ENCODE data around the gene PRR29. TPM values are rescaled to one million over a fixed set of nuclear protein-coding genes. Genes with fewer than 3 reads are reported as not detected.

PRR29 gene
- total and polyA plus RNA-seq, 8 donors, result 0.08 to 0.92 (median 0.50) TPM; not detected in 5

DNA sequence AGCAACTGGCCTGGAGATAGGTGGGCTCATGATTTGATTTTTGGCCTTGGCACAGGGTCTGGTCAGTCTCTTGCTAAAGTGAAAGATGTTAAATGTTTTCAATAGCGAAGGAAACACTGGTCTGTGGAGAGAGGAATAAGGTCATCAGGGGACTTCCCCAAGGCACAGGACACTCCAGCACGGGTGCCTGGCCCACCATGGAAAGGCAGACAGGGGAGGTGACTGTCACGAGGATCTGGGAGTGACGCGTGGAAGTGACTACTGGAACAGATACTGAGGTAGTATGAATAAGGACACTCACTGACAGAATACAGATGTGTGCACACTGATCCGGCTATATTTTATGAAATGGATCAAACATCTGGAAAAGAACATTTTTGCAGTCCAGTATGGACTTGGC lies 39.0 kb downstream of the PRR29 start:
- Histone ChIP-seq H3K4me1 (peaks cover 0 to 18% (median 8%) of the 10 kb centered on the region in 4 donors), H3K27ac (no peak overlapping the region), H3K27me3 (no peaks in the 10 kb centered on the region), H3K9me3 (no peaks in the 10 kb centered on the region), H3K36me3 (peaks cover 14 to 46% (median 38%) of the 10 kb centered on the region in 4 donors), H3K4me3 (no peak overlapping the region)
- 81 to 92% (median 87%) methylated on average over 6 of the region's 6 CpGs for WGBS, 5 donors
- TF ChIP-seq EP300 (IDR thresholded peaks at IDR 0.05), result no peak
- no peak for TF ChIP-seq POLR2A (IDR thresholded peaks at IDR 0.05)
- TF ChIP-seq, protein P1, sequence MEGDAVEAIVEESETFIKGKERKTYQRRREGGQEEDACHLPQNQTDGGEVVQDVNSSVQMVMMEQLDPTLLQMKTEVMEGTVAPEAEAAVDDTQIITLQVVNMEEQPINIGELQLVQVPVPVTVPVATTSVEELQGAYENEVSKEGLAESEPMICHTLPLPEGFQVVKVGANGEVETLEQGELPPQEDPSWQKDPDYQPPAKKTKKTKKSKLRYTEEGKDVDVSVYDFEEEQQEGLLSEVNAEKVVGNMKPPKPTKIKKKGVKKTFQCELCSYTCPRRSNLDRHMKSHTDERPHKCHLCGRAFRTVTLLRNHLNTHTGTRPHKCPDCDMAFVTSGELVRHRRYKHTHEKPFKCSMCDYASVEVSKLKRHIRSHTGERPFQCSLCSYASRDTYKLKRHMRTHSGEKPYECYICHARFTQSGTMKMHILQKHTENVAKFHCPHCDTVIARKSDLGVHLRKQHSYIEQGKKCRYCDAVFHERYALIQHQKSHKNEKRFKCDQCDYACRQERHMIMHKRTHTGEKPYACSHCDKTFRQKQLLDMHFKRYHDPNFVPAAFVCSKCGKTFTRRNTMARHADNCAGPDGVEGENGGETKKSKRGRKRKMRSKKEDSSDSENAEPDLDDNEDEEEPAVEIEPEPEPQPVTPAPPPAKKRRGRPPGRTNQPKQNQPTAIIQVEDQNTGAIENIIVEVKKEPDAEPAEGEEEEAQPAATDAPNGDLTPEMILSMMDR (IDR thresholded peaks at IDR 0.05), result no peak
- no peak for TF ChIP-seq POLR2AphosphoS5 (IDR thresholded peaks at IDR 0.05)
- no peak for DNase-seq
- intact Hi-C loops (cut with DNase I; ENCODE audit: low total_unique reads), result no loop called here

DNA sequence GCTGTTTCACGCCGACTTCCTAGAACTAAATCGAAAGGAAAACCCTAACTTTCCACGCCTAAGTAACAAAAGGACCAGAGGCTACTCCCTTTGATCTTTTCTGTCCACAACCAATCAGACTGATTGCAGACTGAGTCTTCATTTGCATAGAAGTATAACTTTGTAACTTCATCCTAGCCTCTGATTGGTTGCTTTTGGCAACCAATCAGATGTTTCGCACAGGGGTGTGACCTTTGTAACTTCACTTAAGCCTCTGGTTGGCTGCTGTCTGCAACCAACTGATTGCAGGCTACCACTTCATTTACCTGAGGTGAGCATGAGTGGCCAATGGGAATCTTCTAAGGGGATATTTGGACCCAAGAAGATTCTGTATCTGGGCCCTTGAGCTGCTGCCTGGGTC lies 39.7 kb downstream of the PRR29 start:
- no peak overlapping the region for H3K27ac ChIP-seq
- H3K27me3 ChIP-seq, result no peaks in the 10 kb centered on the region
- no peak for TF ChIP-seq EP300 (IDR thresholded peaks at IDR 0.05)
- no peak for TF ChIP-seq POLR2AphosphoS5 (IDR thresholded peaks at IDR 0.05)
- TF ChIP-seq POLR2A (IDR thresholded peaks at IDR 0.05), result no peak
- TF ChIP-seq, protein P1 (IDR thresholded peaks at IDR 0.05), result no peak
- no peak overlapping the region for H3K4me3 ChIP-seq
- H3K9me3 ChIP-seq, result no peaks in the 10 kb centered on the region
- no peak for DNase-seq
- peaks cover 0 to 18% (median 8%) of the 10 kb centered on the region in 4 donors for H3K4me1 ChIP-seq
- 92 to 98% (median 95%) methylated on average over 5 of the region's 5 CpGs for WGBS, 5 donors
- intact Hi-C loops (cut with DNase I; ENCODE audit: low total_unique reads), result no loop called here
- H3K36me3 ChIP-seq, result peaks cover 14 to 51% (median 44%) of the 10 kb centered on the region in 4 donors

DNA sequence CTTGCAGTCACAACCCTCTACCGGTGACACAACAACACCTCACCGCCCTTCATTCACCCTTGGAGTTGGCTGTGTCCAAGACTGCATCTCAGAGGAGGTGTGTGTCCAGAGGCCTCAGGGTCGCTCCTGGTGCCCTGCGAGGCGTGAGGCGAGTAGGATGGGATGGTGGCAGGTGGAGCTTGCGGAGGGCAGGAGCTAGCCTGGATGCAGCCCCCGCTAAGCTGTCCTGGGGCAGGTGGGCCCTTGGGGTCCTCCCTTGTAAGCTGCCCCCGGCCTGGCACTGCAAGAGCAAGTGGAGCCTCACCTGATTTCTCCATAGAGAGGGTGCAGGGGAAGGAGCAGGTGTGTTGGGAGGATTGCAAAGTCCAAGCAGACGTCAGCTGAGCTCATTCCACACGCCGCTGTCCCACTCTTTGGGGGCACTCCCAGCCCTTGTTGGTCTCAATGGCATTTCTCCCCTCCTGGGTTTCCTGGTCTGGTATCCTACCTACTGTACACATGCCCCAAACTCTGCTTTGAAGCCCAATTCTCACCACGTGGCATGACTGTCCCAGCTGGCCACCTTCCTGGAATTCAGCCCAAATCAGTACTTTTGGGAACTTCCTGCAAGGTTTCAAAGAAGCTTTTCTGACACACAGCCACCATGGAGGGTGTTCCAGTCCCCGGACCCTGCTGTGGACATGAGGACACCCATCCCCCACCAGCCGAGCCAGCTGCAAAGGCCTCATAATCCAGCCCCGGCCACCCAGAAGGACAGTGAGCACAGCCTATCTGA lies 40.4 kb downstream of the PRR29 start:
- Histone ChIP-seq H3K27me3 (no peaks in the 10 kb centered on the region), H3K36me3 (peaks cover 21 to 58% (median 51%) of the 10 kb centered on the region in 4 donors), H3K4me1 (peaks cover 0 to 18% (median 8%) of the 10 kb centered on the region in 4 donors), H3K27ac (no peak overlapping the region), H3K9me3 (no peaks in the 10 kb centered on the region), H3K4me3 (no peak overlapping the region)
- DNase-seq, result no peak
- TF ChIP-seq, protein P1 (IDR thresholded peaks at IDR 0.05), result no peak
- TF ChIP-seq POLR2AphosphoS5 (IDR thresholded peaks at IDR 0.05), result no peak
- no peak for TF ChIP-seq POLR2A (IDR thresholded peaks at IDR 0.05)
- no peak for TF ChIP-seq EP300 (IDR thresholded peaks at IDR 0.05)
- 83 to 91% (median 87%) methylated on average over 13 to 16 of the region's 16 CpGs for WGBS, 5 donors
- intact Hi-C loops (cut with DNase I; ENCODE audit: low total_unique reads), result no loop called here

DNA sequence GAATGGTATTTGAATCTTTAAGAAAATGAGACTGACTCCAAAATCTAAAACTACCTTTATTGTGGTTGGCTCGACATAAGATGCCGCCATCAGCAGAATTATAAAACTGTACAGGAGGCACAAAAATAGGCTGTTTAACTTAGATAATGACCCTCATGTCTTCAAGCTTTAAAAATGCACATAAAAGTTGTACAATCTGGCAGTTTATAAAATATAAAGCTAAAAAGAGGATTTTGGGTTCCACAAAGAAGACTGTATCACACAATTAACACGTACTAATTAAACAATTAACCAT lies 40.9 kb downstream of the PRR29 start:
- Histone ChIP-seq H3K27me3 (no peaks in the 10 kb centered on the region), H3K4me3 (no peak overlapping the region), H3K27ac (no peak overlapping the region), H3K36me3 (peaks cover 26 to 64% (median 57%) of the 10 kb centered on the region in 4 donors), H3K9me3 (no peaks in the 10 kb centered on the region), H3K4me1 (peaks cover 0 to 18% (median 8%) of the 10 kb centered on the region in 4 donors)
- no peak for DNase-seq
- 88 to 97% (median 93%) methylated on average over 3 of the region's 3 CpGs for WGBS, 5 donors
- TF ChIP-seq, protein P1 (IDR thresholded peaks at IDR 0.05), result no peak
- TF ChIP-seq POLR2AphosphoS5 (IDR thresholded peaks at IDR 0.05), result no peak
- no peak for TF ChIP-seq EP300 (IDR thresholded peaks at IDR 0.05)
- no peak for TF ChIP-seq POLR2A (IDR thresholded peaks at IDR 0.05)
- intact Hi-C loops (cut with DNase I; ENCODE audit: low total_unique reads), result no loop called here

All from stomach (tissue), 9 donors.